ENCODE data around the gene FOXP4.

DNA sequence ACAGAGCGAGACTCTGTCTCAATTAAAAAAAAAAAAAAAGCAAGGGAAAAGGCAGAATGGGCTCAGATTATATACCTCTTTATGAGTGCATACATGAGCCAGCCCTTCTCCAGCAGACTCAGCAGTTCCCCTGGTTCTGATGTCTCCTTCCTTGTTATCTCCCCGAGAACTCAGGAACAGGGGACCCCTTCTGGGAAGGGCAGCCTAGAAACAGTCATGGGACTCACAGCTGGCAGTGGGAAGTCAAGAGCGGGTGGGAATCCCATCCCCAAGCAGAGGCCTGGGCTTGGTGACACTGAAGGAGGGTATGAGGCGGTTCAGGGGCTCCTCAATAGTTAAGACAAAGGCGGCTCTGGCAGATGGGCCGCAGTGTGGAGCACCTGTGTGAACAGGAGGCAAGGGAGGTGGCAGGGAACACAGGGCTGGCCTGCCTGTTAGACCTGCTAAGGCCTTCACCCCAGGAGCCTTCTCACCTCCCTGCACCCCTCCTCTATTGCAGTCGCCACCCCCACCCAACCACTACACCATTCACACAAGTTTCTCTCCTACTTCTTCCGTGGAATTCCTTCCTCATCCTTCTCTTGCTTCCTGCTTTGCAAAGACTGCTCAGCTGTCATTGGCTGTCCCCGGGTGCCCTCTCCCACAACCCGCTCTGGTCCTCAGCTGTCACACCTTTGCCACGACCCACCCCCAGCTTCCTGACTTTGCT is 62.4 kb downstream of the FOXP4 start:
- TF ChIP-seq, protein P1, sequence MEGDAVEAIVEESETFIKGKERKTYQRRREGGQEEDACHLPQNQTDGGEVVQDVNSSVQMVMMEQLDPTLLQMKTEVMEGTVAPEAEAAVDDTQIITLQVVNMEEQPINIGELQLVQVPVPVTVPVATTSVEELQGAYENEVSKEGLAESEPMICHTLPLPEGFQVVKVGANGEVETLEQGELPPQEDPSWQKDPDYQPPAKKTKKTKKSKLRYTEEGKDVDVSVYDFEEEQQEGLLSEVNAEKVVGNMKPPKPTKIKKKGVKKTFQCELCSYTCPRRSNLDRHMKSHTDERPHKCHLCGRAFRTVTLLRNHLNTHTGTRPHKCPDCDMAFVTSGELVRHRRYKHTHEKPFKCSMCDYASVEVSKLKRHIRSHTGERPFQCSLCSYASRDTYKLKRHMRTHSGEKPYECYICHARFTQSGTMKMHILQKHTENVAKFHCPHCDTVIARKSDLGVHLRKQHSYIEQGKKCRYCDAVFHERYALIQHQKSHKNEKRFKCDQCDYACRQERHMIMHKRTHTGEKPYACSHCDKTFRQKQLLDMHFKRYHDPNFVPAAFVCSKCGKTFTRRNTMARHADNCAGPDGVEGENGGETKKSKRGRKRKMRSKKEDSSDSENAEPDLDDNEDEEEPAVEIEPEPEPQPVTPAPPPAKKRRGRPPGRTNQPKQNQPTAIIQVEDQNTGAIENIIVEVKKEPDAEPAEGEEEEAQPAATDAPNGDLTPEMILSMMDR (conservative IDR thresholded peaks at IDR 0.05), result no peak
- TF ChIP-seq ZFX (IDR thresholded peaks at IDR 0.05), result no peak
